A549 (cell line): ENCODE results near the gene POMC.

Experiments used
- POLR2AphosphoS2 ChIP-seq: conservative IDR thresholded peaks from 2 replicates; pipeline ENCODE4 v1.6.1; 2012; ENCODE audit warnings: low read length, improper control_type of control experiment, inconsistent platforms
- SREBF2 ChIP-seq: fragments of 450-650 bp; IDR thresholded peaks from 2 replicates; pipeline ENCODE4 v1.6.1; 2014; ENCODE audit warnings: mild to moderate bottlenecking, moderate library complexity
- TF ChIP-seq, protein P1 (sequence below): fragments of >200 bp; sonication (Bioruptor Twin); formaldehyde crosslinking; IDR thresholded peaks from 3 replicates; pipeline ENCODE4 v1.5.1; 2016

DNA sequence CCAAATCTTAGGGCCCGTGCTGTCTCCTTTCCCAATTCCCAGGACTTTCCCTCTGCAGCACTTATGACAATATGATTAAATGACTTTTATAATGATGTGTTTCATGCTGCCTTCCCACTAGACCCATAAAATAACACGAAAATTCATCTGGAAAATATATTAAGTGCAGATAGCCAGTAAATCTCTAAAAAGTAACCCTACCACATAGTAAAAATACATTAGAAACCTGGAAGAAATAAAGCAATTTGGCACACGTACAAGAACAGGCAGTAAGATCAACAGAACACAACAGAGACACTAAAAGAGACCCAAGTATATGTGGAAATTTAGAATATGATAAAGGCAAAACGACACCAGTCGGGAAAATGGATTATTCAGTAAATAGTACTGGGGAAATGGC, 30.2 kb upstream of the POMC start:
- TF ChIP-seq POLR2AphosphoS2: no peak
- TF ChIP-seq SREBF2: no peak
- TF ChIP-seq, protein P1, sequence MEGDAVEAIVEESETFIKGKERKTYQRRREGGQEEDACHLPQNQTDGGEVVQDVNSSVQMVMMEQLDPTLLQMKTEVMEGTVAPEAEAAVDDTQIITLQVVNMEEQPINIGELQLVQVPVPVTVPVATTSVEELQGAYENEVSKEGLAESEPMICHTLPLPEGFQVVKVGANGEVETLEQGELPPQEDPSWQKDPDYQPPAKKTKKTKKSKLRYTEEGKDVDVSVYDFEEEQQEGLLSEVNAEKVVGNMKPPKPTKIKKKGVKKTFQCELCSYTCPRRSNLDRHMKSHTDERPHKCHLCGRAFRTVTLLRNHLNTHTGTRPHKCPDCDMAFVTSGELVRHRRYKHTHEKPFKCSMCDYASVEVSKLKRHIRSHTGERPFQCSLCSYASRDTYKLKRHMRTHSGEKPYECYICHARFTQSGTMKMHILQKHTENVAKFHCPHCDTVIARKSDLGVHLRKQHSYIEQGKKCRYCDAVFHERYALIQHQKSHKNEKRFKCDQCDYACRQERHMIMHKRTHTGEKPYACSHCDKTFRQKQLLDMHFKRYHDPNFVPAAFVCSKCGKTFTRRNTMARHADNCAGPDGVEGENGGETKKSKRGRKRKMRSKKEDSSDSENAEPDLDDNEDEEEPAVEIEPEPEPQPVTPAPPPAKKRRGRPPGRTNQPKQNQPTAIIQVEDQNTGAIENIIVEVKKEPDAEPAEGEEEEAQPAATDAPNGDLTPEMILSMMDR: no peak
